Esophagus squamous epithelium (tissue), 4 donors: ENCODE results near the gene TLE1.

Experiments
- POLR2A ChIP-seq, 4 donors: fragments of 450-650 bp; IDR thresholded peaks; one replicate each; pipeline ENCODE4 v1.6.1; 2017; ENCODE audit warnings: antibody characterized with exemption in 4 of 4, mild to moderate bottlenecking in 4 of 4, moderate library complexity in 3 of 4
- TF ChIP-seq, protein P1 (sequence below), 6 experiments: fragments of 450-650 bp in 4 of 6; fragments of 200-600 bp in 2 of 6; sonication (generic) in 2 of 6; IDR thresholded peaks; one replicate each; pipeline ENCODE4 v1.5.1; 2016 to 2019; ENCODE audit warnings: antibody characterized with exemption in 6 of 6, mild to moderate bottlenecking in 4 of 6, moderate library complexity in 4 of 6

DNA sequence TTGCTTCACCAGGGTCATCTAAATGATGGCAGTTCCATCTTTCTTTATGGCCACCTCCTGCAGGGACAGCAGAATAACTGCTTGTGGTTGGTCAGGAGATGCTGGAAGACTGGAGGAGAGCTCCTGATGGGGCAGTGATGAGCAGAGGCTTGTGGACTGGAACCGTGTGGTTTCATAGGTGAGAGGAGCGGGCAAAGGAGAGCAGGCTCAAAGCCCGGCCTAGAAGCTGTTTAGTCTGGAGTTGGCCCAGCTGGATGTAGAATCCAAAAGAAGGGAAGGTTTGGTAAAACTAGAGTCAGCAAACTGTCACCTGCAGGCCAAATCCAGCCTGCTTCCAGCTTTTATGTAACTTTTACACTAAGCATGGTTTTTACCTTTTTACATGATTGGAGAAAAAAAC lies 32.9 kb upstream of the TLE1 start:
- TF ChIP-seq, protein P1, sequence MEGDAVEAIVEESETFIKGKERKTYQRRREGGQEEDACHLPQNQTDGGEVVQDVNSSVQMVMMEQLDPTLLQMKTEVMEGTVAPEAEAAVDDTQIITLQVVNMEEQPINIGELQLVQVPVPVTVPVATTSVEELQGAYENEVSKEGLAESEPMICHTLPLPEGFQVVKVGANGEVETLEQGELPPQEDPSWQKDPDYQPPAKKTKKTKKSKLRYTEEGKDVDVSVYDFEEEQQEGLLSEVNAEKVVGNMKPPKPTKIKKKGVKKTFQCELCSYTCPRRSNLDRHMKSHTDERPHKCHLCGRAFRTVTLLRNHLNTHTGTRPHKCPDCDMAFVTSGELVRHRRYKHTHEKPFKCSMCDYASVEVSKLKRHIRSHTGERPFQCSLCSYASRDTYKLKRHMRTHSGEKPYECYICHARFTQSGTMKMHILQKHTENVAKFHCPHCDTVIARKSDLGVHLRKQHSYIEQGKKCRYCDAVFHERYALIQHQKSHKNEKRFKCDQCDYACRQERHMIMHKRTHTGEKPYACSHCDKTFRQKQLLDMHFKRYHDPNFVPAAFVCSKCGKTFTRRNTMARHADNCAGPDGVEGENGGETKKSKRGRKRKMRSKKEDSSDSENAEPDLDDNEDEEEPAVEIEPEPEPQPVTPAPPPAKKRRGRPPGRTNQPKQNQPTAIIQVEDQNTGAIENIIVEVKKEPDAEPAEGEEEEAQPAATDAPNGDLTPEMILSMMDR (IDR thresholded peaks at IDR 0.05), result no peak
- no peak for TF ChIP-seq POLR2A (IDR thresholded peaks at IDR 0.05)
